SJCRH30 (cell line): ENCODE results near the gene RIMS1. TPM values are rescaled to one million over a fixed set of nuclear protein-coding genes. Genes with fewer than 3 reads are reported as not detected.

Experiments used
- DNase-seq, 2 experiments: peaks; one replicate each; pipeline ENCODE4 v3.0.0-alpha.2; 2015 to 2020
- H3K27ac ChIP-seq: fragments of 250-450 bp; sonication (Bioruptor Pico); 2 replicates; pipeline ENCODE4 v1.5.1; 2020; ENCODE audit warnings: mild to moderate bottlenecking, moderate library complexity
- H3K27me3 ChIP-seq: fragments of 250-450 bp; sonication (Bioruptor Pico); 2 replicates; pipeline ENCODE4 v1.5.1; 2020; ENCODE audit warnings: mild to moderate bottlenecking, moderate library complexity
- H3K36me3 ChIP-seq: fragments of 250-450 bp; sonication (Bioruptor Pico); 2 replicates; pipeline ENCODE4 v1.5.1; 2020; ENCODE audit warnings: mild to moderate bottlenecking, moderate library complexity
- H3K4me1 ChIP-seq: fragments of 250-450 bp; sonication (Bioruptor Pico); 2 replicates; pipeline ENCODE4 v1.5.1; 2020; ENCODE audit warnings: mild to moderate bottlenecking, moderate library complexity
- H3K4me3 ChIP-seq: fragments of 250-450 bp; sonication (Bioruptor Pico); 2 replicates; pipeline ENCODE4 v1.5.1; 2020; ENCODE audit warnings: mild to moderate bottlenecking, moderate library complexity
- H3K9me3 ChIP-seq: fragments of 250-450 bp; sonication (Bioruptor Pico); replicated peaks from 2 replicates; pipeline ENCODE4 v1.5.1; 2020; ENCODE audit warnings: mild to moderate bottlenecking, moderate library complexity
- total RNA-seq: library from RNA; depleted of rRNA; stranded (reverse); fragments of >200 nt; shearing (Covaris generic); gene quantifications from 2 replicates; pipeline ENCODE4 v1.2.3, GENCODE V29; 2014

Gene RIMS1
- total RNA-seq, 1 experiment from 2014 or later: 0.24 TPM

GRCh38 chr6:72216222-72217068 is 330.1 kb downstream of the RIMS1 start:
- Histone ChIP-seq H3K27me3 (no peaks in the 10 kb centered on the region), H3K36me3 (no peaks in the 10 kb centered on the region), H3K27ac (no peak overlapping the region), H3K9me3 (no peaks in the 10 kb centered on the region), H3K4me3 (no peak overlapping the region), H3K4me1 (no peaks in the 10 kb centered on the region)
- no peak for DNase-seq

- Histone ChIP-seq H3K9me3 (no peaks in the 10 kb centered on the region), H3K27me3 (no peaks in the 10 kb centered on the region), H3K27ac (no peak overlapping the region), H3K36me3 (no peaks in the 10 kb centered on the region), H3K4me1 (no peaks in the 10 kb centered on the region), H3K4me3 (no peak overlapping the region)
- DNase-seq: no peak
These were observed 331.3 kb downstream of the RIMS1 start for GRCh38 chr6:72217626-72218025.

GRCh38 chr6:72218125-72218524 is 331.8 kb downstream of the RIMS1 start:
- Histone ChIP-seq H3K27me3 (no peaks in the 10 kb centered on the region), H3K9me3 (no peaks in the 10 kb centered on the region), H3K4me3 (no peak overlapping the region), H3K36me3 (no peaks in the 10 kb centered on the region), H3K27ac (no peak overlapping the region), H3K4me1 (no peaks in the 10 kb centered on the region)
- peak; percentile 38 to 58 for DNase-seq

GRCh38 chr6:72219536-72219935 is 333.2 kb downstream of the RIMS1 start:
- no peaks in the 10 kb centered on the region for H3K4me1 ChIP-seq
- H3K9me3 ChIP-seq: no peaks in the 10 kb centered on the region
- H3K36me3 ChIP-seq: no peaks in the 10 kb centered on the region
- H3K27me3 ChIP-seq: no peaks in the 10 kb centered on the region
- H3K27ac ChIP-seq: no peak overlapping the region
- H3K4me3 ChIP-seq: no peak overlapping the region
- no peak for DNase-seq

- Histone ChIP-seq H3K27ac (no peak overlapping the region), H3K4me1 (no peaks in the 10 kb centered on the region), H3K9me3 (no peaks in the 10 kb centered on the region), H3K4me3 (no peak overlapping the region), H3K36me3 (no peaks in the 10 kb centered on the region), H3K27me3 (no peaks in the 10 kb centered on the region)
- DNase-seq: no peak
These were observed 351.7 kb downstream of the RIMS1 start for GRCh38 chr6:72238021-72238420.

GRCh38 chr6:72238900-72239299 is 352.6 kb downstream of the RIMS1 start:
- Histone ChIP-seq H3K27ac (no peak overlapping the region), H3K4me1 (no peaks in the 10 kb centered on the region), H3K36me3 (no peaks in the 10 kb centered on the region), H3K27me3 (no peaks in the 10 kb centered on the region), H3K9me3 (no peaks in the 10 kb centered on the region), H3K4me3 (no peak overlapping the region)
- no peak for DNase-seq

GRCh38 chr6:72245565-72245964 is 359.2 kb downstream of the RIMS1 start:
- Histone ChIP-seq H3K27ac (peak overlapping the region; percentile 9; the same call in 1 of the 2 replicates), H3K36me3 (no peaks in the 10 kb centered on the region), H3K4me1 (peaks cover 21% of the 10 kb centered on the region), H3K27me3 (no peaks in the 10 kb centered on the region), H3K9me3 (no peaks in the 10 kb centered on the region), H3K4me3 (no peak overlapping the region)
- DNase-seq: peak; percentile 54 to 70

- H3K4me3 ChIP-seq: no peak overlapping the region
- no peaks in the 10 kb centered on the region for H3K27me3 ChIP-seq
- DNase-seq: no peak
- no peak overlapping the region for H3K27ac ChIP-seq
- no peaks in the 10 kb centered on the region for H3K36me3 ChIP-seq
- H3K4me1 ChIP-seq: peaks cover 21% of the 10 kb centered on the region
- H3K9me3 ChIP-seq: no peaks in the 10 kb centered on the region
These were observed 360.6 kb downstream of the RIMS1 start for GRCh38 chr6:72246926-72247325.

GRCh38 chr6:72248621-72249020 is 362.3 kb downstream of the RIMS1 start:
- Histone ChIP-seq H3K27ac (no peak overlapping the region), H3K36me3 (no peaks in the 10 kb centered on the region), H3K9me3 (no peaks in the 10 kb centered on the region), H3K27me3 (no peaks in the 10 kb centered on the region), H3K4me1 (peaks cover 21% of the 10 kb centered on the region), H3K4me3 (no peak overlapping the region)
- DNase-seq: peak in 1 of 2 experiments; percentile 13

GRCh38 chr6:72250664-72251063 is 364.3 kb downstream of the RIMS1 start:
- H3K27me3 ChIP-seq: no peaks in the 10 kb centered on the region
- no peak for DNase-seq
- H3K4me1 ChIP-seq: peaks cover 14% of the 10 kb centered on the region
- H3K27ac ChIP-seq: no peak overlapping the region
- no peaks in the 10 kb centered on the region for H3K36me3 ChIP-seq
- H3K4me3 ChIP-seq: no peak overlapping the region
- no peaks in the 10 kb centered on the region for H3K9me3 ChIP-seq

GRCh38 chr6:72260489-72260888 is 374.1 kb downstream of the RIMS1 start:
- H3K27me3 ChIP-seq: no peaks in the 10 kb centered on the region
- no peak overlapping the region for H3K27ac ChIP-seq
- H3K36me3 ChIP-seq: no peaks in the 10 kb centered on the region
- H3K4me3 ChIP-seq: no peak overlapping the region
- DNase-seq: no peak
- no peaks in the 10 kb centered on the region for H3K4me1 ChIP-seq
- H3K9me3 ChIP-seq: no peaks in the 10 kb centered on the region

- no peaks in the 10 kb centered on the region for H3K9me3 ChIP-seq
- no peak overlapping the region for H3K4me3 ChIP-seq
- H3K4me1 ChIP-seq: no peaks in the 10 kb centered on the region
- H3K36me3 ChIP-seq: no peaks in the 10 kb centered on the region
- DNase-seq: no peak
- no peaks in the 10 kb centered on the region for H3K27me3 ChIP-seq
- no peak overlapping the region for H3K27ac ChIP-seq
These were observed 375.2 kb downstream of the RIMS1 start for GRCh38 chr6:72261554-72261953.

- Histone ChIP-seq H3K27ac (no peak overlapping the region), H3K4me3 (no peak overlapping the region), H3K9me3 (no peaks in the 10 kb centered on the region), H3K27me3 (no peaks in the 10 kb centered on the region), H3K4me1 (no peaks in the 10 kb centered on the region), H3K36me3 (no peaks in the 10 kb centered on the region)
- no peak for DNase-seq
These were observed 375.9 kb downstream of the RIMS1 start for GRCh38 chr6:72262254-72262653.

- Histone ChIP-seq H3K27me3 (no peaks in the 10 kb centered on the region), H3K4me3 (no peak overlapping the region), H3K36me3 (no peaks in the 10 kb centered on the region), H3K9me3 (no peaks in the 10 kb centered on the region), H3K27ac (no peak overlapping the region), H3K4me1 (peaks cover 2% of the 10 kb centered on the region)
- peak in 1 of 2 experiments; percentile 17 for DNase-seq
These were observed 381.1 kb downstream of the RIMS1 start for GRCh38 chr6:72267470-72267869.

GRCh38 chr6:72271531-72271930 is 385.2 kb downstream of the RIMS1 start:
- no peak overlapping the region for H3K27ac ChIP-seq
- no peak for DNase-seq
- no peaks in the 10 kb centered on the region for H3K27me3 ChIP-seq
- H3K9me3 ChIP-seq: no peaks in the 10 kb centered on the region
- no peaks in the 10 kb centered on the region for H3K36me3 ChIP-seq
- H3K4me1 ChIP-seq: peaks cover 8% of the 10 kb centered on the region
- H3K4me3 ChIP-seq: no peak overlapping the region

- DNase-seq: peak in 1 of 2 experiments; percentile 28
- Histone ChIP-seq H3K36me3 (no peaks in the 10 kb centered on the region), H3K9me3 (no peaks in the 10 kb centered on the region), H3K4me1 (peaks cover 8% of the 10 kb centered on the region), H3K27me3 (no peaks in the 10 kb centered on the region), H3K27ac (no peak overlapping the region), H3K4me3 (no peak overlapping the region)
These were observed 386.6 kb downstream of the RIMS1 start for GRCh38 chr6:72272958-72273357.
